ENCODE measurements around the gene WDR20. TPM values are rescaled to one million over a fixed set of nuclear protein-coding genes. Genes with fewer than 3 reads are reported as not detected.

Gene WDR20
- total and polyA plus RNA-seq, 7 donors: 13.8 to 32.1 (median 21.0) TPM

DNA sequence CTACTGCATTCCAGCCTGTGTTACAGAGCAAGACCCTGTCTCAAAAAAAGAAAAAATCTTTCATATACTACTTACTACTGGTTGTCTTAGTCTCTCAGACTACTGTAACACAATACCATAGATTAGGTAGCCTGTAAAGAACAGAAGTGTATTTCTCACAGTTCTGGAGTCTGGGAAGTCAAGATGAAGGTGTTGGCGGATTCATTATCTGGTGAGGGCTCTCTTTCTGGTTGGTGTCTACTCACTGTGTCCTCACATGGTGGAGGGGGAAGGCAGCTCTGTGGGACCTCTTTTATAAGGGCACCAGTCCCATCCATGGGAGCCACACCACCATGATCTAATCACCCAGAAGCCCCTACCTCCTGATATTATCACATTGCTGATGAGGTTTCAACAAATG, 14.4 kb downstream of the WDR20 start:
- Histone ChIP-seq H3K36me3 (peaks cover 0 to 15% (median 0%) of the 10 kb centered on the region in 4 donors), H3K4me3 (no peak overlapping the region), H3K4me1 (peaks cover 0 to 19% (median 11%) of the 10 kb centered on the region in 4 donors), H3K27me3 (no peaks in the 10 kb centered on the region), H3K9me3 (no peaks in the 10 kb centered on the region), H3K27ac (no peak overlapping the region)
- 94 to 98% methylated on average over 1 of the region's 1 CpG for WGBS, 2 donors
- DNase-seq: no peak
- TF ChIP-seq POLR2AphosphoS5 (IDR thresholded peaks at IDR 0.05): no peak
- TF ChIP-seq EP300 (IDR thresholded peaks at IDR 0.05): no peak
- no peak for TF ChIP-seq POLR2A (IDR thresholded peaks at IDR 0.05)
- no peak for TF ChIP-seq CTCF (IDR thresholded peaks at IDR 0.05)
- intact Hi-C loops (cut with DNase I): no loop called here

DNA sequence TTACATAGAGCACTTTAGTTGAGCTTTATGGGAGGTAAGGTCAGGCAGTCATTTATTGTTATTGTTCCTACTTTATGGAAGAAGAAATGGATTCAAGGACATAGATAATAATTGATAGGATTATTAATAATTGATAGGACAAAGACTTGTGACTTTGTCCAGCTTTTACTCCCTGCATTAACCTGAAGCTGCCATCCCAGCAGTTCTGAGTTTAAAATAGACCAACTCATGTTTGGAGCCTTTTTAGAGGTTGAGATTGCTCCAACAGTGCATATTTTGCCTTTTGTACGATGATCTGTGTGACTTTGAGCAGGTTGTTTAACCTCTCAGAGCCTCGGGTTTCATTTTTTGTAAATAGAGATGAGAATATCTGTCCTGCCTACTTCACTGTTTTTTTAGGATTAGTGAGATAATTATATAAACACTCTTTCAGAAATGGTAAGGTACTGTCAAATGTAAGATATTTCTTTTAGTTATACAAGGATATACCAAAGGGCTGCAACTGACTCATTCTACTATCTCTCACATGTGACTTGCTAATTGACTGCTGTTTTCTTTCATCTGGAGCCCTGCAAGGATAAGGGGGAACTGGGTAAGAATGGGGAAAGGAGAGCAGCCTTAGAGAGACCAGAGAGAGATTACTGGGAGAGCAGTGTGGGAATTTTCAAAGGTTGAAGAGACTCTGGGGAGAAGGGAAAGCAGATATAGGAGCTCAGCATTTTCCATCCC, 15.3 kb downstream of the WDR20 start:
- Histone ChIP-seq H3K9me3 (no peaks in the 10 kb centered on the region), H3K36me3 (peaks cover 0 to 15% (median 0%) of the 10 kb centered on the region in 4 donors), H3K27ac (no peak overlapping the region), H3K4me3 (no peak overlapping the region), H3K27me3 (no peaks in the 10 kb centered on the region), H3K4me1 (peaks cover 0 to 19% (median 11%) of the 10 kb centered on the region in 4 donors)
- 71 to 72% methylated on average over 2 of the region's 2 CpGs for WGBS, 2 donors
- intact Hi-C loops (cut with DNase I): no loop called here
- no peak for DNase-seq
- TF ChIP-seq POLR2A (IDR thresholded peaks at IDR 0.05) (no peak), EP300 (IDR thresholded peaks at IDR 0.05) (no peak), POLR2AphosphoS5 (IDR thresholded peaks at IDR 0.05) (no peak), CTCF (IDR thresholded peaks at IDR 0.05) (no peak)

DNA sequence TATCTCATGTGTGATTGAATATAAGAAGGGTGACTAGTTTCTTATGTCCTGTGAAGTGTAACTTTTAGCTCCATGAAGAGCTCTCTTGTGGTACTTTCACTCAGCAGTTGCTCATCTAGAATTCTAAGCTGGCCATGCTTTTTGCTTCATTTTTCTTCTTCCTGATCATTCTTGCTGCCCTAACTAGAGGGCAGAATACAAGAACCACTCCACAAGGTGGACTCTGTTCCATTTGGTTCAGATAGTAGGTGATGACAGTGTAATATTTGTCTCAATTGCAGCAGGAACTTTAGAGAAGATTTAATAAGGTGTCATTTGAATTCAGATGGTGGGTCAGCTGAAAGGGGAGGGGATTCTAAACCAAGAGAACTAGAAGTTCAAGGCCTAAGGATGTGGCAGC, 17.6 kb downstream of the WDR20 start:
- Histone ChIP-seq H3K9me3 (no peaks in the 10 kb centered on the region), H3K4me3 (no peak overlapping the region), H3K4me1 (peaks cover 0 to 19% (median 11%) of the 10 kb centered on the region in 4 donors), H3K27ac (no peak overlapping the region), H3K36me3 (peaks cover 0 to 10% (median 0%) of the 10 kb centered on the region in 4 donors), H3K27me3 (no peaks in the 10 kb centered on the region)
- TF ChIP-seq EP300 (IDR thresholded peaks at IDR 0.05) (no peak), POLR2A (IDR thresholded peaks at IDR 0.05) (no peak)
- no peak for DNase-seq
- intact Hi-C loops (cut with DNase I): no loop called here

DNA sequence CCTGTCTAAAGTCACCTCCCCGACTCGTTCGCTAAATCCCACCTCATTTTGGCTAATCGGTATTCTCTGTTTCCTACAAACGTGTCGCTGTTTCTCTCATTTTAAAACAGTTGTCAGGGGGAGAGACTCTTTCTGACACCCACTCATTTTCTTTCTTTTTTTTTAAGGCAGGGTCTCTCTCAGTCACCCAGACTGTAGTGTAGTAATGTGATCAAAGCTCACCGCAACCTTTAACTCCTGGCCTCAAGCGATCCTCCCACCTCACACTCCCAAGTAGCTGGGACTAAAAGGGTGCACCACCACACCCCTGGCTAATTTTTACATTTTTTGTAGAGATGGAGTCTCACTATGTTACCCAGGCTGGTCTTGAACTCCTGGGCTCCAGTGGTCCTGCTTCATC, 19.1 kb downstream of the WDR20 start:
- H3K27ac ChIP-seq: no peak overlapping the region
- no peaks in the 10 kb centered on the region for H3K27me3 ChIP-seq
- intact Hi-C loops (cut with DNase I): no loop called here
- H3K4me1 ChIP-seq: peaks cover 0 to 19% (median 11%) of the 10 kb centered on the region in 4 donors
- no peak for TF ChIP-seq EP300 (IDR thresholded peaks at IDR 0.05)
- TF ChIP-seq CTCF (IDR thresholded peaks at IDR 0.05): no peak
- no peak for TF ChIP-seq POLR2AphosphoS5 (IDR thresholded peaks at IDR 0.05)
- no peak for TF ChIP-seq POLR2A (IDR thresholded peaks at IDR 0.05)
- no peak overlapping the region for H3K4me3 ChIP-seq
- H3K36me3 ChIP-seq: peaks cover 0 to 4% (median 0%) of the 10 kb centered on the region in 4 donors
- DNase-seq: no peak
- no peaks in the 10 kb centered on the region for H3K9me3 ChIP-seq
- 91 to 97% methylated on average over 8 of the region's 8 CpGs for WGBS, 2 donors

- no peak for DNase-seq
- Histone ChIP-seq H3K4me3 (no peak overlapping the region), H3K4me1 (peaks cover 0 to 13% (median 7%) of the 10 kb centered on the region in 4 donors), H3K36me3 (no peaks in the 10 kb centered on the region), H3K27me3 (no peaks in the 10 kb centered on the region), H3K9me3 (no peaks in the 10 kb centered on the region), H3K27ac (no peak overlapping the region)
- 84 to 98% methylated on average over 4 of the region's 4 CpGs for WGBS, 2 donors
- TF ChIP-seq POLR2A (IDR thresholded peaks at IDR 0.05) (no peak), CTCF (IDR thresholded peaks at IDR 0.05) (no peak), EP300 (IDR thresholded peaks at IDR 0.05) (no peak), POLR2AphosphoS5 (IDR thresholded peaks at IDR 0.05) (no peak)
- intact Hi-C loops (cut with DNase I): no loop called here
Observed at GRCh38 chr14:102159841-102160240, 20.1 kb downstream of the WDR20 start.

All from sigmoid colon (tissue), 7 donors.